ENCODE data around the gene ROCK1.

The ROCK1 gene

DNA sequence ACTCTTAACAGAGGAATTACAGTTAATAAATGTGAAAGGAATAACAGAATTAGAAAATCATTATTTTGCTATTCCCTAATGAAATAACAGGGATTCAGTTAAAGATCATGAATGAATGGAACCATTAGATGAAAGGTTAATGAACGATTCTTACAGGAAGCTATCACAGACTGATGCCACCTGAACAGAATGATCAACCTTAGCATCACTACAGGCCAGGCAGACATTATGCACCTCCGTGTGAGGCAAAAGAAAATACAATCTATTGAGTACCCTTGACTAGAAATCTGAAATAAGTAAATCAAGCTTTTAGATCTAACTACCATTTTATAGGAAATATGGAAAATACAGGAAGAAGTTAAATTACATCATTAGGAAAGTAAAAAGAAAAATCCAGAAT lies 10.4 kb downstream of the ROCK1 start:
- DNase-seq, result no peak

DNA sequence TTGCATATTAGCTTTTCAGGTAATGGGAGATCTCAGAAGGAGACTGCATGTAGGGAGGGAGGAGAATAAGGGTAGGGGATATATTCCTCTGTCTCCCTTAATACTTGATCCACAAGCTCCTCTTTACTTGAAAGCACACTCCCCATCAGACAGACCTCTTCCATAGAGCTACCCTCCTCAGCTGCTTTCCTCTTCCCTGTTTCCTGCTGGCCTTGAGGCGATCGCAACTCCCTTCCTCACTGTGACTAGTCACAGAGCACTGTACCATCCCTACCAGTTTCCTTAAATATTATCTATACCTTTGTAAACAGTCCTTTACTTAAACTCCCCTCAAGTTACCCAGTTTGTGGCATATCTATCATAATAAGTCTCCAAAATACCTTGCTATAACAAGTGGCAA lies 10.9 kb downstream of the ROCK1 start:
- DNase-seq, result no peak

DNA sequence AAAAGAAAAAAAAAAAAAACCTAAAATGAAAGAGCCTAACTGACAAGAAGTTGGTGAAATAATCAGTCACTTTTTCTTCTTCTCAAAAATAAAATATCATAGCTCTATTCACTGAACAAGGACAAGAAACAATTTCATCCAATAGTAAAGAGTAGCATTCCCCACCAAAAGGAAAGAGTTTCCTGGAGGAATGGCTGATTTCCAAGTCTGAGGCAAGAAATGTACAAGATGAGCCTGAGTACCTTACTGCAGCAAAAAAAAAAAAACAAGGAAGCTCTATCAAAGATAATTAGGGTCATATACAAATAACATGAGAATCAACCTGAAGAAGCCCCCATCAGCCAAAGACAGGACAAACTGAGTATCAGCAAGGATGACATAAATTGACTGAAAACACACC lies 11.5 kb downstream of the ROCK1 start:
- no peak for DNase-seq

DNA sequence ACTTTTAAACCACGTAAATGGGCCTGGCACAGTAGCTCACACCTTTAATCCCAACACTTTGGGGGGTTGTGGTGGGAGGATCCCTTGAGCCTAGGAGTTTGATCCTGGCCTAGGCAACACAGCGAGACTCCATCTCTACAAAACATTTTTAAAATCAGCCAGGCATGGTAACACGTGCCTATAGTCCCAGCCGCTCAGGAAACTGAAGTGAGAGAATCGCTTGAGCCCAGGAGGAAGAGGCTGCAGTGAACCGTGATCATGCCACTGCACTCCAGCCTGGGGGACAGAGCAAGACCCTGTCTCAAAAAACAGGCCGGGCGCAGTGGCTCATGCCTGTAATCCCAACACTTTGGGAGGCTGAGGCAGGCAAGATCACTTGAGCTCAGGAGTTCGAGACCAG lies 12.2 kb downstream of the ROCK1 start:
- no peak for DNase-seq

DNA sequence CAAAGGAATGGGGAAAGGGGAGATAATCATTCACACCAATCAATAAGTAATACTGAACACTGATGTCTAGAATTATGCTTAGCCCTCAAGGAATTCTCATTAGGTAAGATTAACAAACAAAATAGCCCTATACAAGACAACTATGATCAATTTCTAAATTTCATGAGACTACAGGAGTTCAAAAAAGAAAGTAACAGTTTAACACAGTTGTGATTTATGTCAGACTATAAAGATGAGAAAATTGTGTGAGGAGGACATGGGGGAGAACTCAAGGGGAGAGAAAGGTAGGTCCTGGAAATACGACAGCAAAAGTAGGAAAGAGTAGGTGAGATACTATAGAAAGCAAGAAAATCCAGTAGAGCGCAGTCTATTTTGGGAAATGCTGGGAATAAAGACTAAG lies 14.9 kb downstream of the ROCK1 start:
- DNase-seq, result no peak

DNA sequence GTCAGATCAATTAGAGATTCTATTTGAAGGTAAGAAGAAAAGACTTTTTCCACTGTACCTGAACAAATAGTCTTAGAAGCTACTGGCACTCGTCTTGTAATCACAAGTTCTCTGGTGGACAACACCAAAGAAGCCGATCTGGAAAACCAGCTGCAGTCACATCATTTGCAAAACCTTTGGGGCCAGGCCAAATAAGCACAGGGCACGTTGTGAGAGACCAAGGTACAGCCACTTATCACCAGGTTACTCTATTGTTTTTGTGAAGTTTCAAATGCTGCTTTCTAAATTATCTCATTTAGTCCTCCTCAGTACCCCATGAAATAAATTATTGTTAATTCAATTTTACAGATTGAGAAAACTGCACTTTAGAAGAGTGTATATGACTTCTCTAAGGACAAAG lies 18.5 kb downstream of the ROCK1 start:
- no peak for DNase-seq

DNA sequence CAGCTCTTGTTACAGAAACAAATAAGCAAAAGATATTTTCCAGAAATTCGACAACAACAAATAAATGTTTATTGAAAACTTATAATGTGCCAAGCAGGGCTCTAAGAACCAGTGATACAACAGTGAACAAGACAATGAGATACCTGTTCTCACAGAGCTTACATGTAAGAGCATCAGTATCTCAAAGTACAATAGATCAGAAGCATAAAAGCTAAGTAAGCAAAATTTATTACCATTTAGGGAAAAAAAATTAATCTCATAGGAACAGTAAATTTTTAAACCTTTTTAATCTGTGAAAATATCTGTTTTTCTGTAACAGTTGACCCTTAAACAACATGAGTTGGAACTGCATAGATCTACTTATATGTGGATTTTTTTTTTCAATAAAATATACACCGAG lies 20.9 kb downstream of the ROCK1 start:
- DNase-seq, result no peak

DNA sequence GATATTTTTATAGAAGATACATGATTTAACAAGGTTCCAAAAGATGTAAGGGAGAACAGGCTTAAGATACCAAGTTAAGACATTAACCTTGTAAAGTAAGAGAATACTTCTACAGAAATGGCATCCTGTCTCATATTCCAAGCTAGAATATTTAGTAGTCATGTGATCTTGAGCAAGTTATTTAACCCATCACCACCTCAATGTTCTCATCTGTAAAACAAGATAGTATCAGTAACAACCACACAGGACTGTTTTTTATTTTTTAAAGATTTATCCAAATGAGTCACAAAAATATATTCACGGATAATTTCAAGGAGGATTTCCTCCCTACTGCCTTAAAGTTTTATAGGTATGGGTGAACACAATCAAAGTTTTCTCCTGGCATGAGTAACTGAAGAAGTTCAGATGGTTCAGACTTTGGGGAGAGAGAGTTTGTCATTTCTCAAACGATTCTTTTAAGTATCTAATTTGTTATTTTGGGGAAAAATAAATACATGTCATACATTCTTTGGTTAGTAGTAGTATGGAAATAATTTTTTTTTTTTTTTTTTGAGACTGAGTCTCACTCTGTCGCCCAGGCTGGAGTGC lies 25.9 kb downstream of the ROCK1 start:
- no peak for DNase-seq

DNA sequence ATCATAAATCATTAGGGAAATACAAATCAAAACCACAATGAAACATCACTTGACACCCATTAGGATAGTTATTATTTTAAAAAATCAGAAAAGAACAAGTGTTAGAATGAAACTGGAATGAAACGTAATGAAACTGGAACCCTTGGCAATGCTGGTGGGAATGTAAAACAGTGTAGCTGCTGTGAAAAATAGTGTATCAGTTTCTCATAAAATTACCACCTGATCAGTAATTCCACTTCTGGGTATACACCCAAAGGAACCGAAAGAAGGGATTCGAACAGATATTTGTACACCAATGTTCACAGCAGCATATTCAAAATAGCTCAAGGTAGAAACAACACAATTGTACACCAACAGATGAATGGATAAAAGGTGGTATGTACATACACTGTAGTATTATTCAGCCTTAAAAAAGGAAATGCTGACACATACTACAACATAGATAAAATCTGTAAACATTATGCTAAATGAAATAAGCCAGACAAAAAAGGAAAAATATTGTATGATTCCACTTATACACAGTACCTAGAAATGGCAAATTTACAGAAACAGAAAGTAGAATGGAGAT lies 27.0 kb downstream of the ROCK1 start:
- DNase-seq, result no peak

DNA sequence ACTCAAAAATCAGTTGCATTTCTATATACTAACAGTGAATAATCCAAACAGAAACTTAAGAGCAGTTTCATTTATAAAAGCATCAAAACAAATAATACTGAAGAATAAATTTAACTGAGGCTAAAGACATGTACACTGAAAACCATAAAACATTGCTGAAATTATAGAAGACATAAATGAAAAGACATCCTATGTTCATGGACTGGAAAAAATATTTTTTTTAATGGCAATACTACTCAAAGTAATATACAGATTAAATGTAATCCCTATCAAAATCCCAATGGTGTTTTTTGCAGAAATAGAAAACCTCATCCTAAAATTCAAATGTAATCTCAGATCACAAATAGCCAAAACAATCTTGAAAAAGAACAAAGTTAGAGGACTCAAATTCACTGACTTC lies 28.6 kb downstream of the ROCK1 start:
- DNase-seq, result no peak

DNA sequence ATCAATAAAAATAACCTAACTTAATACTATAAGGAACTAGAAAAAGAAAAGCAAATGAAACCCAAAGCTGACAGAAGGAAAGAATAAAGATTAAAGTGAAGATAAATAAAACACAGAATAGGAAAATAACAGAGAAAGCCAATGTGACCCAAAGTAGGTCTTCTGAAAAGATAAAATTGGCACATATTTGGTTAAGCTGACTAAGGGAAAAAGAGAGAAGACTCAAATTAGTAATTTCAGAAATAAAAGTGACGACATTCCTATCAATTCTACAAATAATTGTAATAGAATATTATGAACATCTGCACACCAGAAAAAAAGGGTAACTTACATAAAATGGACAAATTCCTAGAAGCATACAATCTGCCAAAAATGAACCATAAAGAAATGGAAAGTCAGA lies 30.2 kb downstream of the ROCK1 start:
- no peak for DNase-seq

DNA sequence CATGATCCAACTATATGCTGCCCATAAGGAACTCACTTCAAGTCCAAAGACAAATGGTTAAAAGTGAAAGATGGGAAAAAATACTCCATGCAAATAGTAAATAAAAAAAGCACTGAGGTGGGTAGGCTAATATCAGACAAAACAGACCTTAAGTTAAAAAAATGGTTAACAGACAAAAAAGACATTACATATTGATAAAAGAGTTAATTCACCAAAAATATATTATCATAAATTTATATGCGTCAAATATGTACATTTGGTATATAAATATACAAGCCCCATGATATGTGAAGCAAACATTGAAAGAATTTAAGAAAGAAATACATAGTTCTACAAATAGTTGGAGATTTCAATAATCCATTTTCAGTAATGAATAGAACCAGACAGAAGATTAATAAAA lies 31.0 kb downstream of the ROCK1 start:
- no peak for DNase-seq

DNA sequence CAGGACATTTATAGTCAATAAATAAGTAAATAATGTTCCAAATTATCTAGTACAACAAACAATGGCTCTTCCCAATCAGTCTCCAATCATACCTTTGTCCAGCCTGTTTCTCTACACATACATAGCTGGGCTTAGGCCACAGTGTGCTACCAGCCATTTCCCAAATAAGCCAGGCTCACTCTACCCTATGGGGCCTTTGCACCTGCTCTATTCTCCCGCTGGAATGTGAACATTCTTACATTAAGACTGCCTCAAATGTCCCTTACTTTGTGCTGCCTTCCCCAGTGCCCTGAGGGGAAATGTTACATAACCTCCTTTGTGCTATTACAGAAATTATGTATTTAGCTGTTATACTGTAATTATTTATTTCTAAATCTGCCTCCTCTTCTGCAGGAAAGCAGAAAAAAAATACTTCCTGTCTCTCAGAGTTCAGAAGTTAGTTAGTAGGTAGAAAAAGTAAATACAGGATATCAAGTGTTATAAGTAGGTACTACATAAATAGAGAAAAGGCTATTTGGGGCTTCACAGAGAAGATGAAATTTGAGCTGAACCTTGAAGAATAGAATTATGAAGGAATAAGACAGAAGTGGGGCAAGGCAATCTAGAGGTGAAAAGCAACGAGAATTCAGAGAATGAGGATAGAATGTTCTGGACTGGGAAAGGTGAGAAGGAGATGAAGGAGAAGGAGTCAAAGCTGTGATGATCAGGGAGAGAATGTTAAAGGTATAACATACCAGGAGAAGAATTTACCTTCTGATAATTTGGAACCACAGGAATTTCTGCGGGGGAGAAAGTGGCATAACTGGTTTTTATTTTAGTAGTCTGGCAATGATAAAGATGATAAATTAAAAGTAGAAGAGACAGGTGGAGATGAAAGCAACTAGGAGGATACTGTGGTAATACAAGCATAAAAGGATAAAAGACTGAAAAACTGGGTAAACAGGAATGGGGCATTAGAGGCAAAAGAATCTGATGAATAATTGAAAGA lies 37.0 kb downstream of the ROCK1 start:
- no peak for DNase-seq

DNA sequence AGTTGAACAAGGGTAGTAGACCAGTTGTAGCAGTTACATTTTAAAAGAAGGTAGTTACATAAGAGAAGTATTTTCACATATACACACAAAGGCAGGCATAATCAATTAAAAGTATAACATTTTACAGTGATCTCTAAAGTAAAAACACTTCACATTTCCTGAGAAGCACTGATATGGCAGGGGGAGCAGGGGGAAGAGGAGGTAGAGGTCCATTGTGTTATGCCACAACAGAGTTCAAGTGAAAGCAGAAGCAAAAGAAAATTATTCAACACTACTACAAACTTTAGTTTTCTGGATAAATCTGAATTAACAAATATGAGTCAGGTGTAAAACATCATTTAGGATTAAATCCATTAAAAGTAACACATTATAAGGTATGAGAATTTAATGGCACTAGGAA lies 38.4 kb downstream of the ROCK1 start:
- DNase-seq, result no peak

DNA sequence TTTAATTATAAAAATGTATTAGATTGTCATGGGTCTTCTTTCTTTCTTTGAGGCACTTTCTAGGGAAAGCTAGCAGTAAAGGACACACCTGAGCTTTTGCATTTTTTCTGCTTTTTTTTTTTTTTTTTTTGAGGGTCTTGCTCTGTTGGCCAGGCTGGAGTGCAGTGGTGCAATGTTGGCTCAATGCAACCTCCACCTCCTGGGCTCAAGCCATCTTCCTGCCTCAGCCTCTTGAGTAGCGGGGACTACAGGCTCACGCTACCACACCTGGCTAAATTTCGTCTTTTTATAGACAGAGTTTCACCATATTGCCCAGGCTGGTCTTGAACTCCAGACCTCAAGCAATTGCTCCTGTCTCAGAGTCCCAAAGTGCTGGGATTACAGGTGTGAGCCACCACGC lies 40.5 kb downstream of the ROCK1 start:
- DNase-seq, result no peak

DNA sequence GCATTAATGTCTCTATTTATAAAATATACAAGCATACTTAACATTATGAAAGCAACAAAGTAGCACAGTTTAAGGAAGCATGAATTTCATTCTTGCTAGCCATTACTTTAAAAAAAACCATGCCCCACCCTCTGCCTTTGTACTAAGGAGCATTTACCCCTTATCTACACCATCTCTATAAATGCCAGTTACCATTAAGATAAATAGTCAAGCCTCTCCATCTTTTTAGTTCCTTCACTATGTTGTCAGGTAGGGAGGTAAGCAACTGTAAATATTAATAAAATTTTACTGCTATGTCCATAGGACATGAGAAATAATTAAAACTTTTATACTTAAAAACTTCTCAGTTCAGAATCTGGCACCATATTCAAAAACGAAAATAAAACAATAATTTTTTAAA lies 42.1 kb downstream of the ROCK1 start:
- DNase-seq, result no peak

DNA sequence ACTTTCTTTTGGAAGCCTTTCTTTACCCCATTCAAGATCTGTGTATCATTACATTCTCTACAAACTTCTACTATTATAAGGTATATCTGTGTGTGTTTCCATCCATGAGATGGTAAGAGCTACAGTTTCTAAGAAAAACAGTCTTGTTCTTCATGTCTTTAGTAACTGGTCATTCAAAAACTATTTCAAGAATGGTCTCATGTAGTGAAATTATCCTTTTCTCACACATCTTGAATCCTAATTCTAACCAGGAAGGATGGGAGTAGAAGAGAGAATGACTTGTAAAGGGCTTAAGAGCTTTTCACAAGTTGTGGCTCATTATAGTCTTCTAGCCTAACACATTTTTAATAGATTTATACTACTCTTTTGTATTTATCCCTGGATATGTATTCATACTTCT lies 47.3 kb downstream of the ROCK1 start:
- no peak for DNase-seq

DNA sequence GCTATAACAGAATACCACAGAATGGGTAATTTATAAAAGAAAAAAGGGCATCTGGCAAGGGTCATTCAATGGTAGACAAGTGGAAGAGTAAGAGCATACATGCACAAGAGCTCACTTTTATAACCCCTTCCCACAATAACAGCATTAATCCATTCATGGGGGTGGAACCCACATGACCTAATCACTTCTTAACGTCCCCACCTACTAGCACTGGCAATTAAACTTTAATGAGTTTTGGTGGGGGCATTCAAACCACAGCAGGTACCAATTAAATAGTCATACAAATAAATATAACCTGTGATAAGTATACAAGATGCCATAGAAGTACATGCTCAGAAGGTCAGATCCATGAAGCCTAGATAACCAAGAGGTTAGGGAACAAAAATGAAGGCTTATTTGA lies 48.6 kb downstream of the ROCK1 start:
- no peak for DNase-seq

DNA sequence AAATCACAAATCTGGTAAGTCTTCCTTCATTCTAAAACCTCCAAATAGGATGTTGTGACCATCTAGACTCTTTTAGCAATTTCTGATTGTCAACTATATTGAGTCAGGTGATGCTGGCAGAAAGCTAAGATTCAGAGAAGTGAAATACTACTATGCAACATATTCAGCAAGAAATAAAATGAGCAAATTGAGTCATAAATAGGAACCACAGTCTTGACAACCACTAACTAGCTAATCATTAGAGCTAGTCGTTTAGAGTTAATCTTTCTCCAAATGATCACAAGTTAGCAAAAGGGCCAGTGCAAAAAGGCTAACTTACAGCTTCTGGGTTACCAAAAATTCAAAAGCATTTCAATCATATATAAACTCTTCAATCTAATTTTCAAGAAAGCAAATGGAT lies 54.5 kb downstream of the ROCK1 start:
- no peak for DNase-seq

DNA sequence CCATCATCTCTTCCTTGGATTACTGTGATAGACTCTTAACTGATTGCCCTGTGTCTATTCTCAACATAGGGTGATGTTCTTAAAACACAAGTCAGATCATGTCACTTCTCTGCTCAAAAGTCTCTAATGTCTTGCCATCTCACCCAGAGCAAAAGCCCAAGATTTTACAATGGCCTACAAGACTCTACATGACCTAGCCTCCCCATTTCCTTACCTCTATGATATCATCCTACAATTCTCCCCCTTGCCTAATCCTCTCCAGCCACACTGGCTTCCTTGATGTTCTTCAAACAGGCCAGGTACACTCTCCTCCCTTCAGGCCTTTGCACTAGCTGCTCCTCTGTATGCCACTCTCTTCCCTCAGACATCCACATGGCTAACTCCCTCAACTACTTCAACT lies 55.1 kb downstream of the ROCK1 start:
- no peak for DNase-seq

DNA sequence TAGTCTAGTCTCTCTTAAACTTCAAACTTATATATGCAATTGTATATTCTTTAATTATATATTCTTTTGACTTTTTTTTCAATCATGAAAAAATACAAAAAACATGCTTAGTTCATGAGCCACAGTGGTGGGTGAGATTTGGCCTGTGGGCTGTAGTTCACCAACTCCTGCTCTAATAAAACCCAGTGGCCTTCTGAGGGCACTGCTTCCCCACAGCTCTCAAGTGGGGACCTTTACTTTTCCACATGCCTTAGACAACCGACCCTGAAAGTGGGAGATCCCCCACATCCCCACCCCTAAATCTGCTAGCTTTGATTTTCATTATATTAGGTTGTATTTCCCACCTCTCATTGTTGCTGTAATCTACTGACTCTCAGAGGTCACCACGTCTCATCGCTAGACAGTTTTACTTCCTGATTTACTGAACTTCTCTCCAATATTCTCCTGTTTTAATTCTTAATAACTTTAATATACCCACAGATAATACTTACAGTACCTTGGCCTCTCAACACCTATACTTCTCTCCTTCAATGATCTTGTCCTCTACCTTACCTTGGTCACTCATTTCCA lies 57.3 kb downstream of the ROCK1 start:
- DNase-seq, result no peak

DNA sequence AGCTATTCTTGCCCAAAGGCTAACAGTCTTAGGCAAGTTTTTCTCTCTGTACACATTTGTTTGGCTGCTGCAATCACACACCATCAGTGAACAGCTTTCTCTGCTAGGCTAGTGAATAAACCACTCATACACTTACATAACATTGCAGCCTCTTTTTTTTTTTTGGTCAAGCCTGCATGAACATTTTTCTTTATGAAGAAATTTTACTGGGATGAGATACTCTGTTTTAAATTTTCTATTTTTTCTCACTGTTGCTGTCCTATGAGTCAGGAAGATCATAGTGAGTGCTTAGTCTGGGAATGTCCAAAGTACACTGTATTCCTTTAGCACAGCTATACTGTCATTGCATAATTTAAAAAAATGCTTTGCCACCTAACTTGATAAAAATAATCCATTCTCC lies 58.5 kb downstream of the ROCK1 start:
- no peak for DNase-seq

DNA sequence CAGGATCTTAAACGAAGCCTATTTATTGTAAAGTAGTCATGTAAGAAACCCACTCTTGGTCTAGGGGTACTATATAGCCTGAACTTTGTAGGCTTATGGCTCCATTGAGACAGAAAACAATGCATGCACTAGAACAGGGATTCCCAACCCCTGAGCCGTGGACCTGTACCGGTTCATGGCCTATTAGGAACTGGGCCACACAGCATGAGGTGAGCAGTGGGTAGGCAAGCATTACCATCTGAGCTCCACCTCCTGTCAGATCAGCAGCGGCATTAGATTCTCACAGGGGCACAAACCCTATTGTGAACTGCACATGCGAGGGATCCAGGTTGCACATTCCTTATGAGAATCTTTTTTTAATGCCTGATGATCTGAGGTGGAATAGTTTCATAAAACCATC lies 59.2 kb downstream of the ROCK1 start:
- DNase-seq, result no peak

DNA sequence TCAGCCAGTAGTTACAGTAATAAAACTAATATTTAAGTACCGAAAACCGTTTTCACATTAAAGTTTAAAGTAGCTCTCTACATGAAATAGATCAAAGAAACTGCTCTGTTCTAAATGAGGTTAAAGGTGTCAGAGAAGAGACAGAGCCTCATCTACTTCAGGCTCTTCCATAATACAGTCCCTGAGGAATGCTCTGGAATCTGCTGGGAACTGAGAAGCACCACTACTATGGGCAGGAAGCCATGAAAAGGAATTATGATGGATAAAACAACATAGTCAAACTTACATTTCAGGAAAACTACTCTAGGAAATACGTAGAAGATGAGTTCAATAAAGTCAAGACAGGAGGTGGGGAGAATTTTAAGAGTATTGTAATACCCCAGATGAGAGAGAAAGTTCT lies 60.0 kb downstream of the ROCK1 start:
- DNase-seq, result no peak

Data from stimulated activated CD4-positive, alpha-beta T cell treated with anti-CD3 and anti-CD28 coated beads, Interleukin-12 subunit alpha, Interleukin-12 subunit beta, amount 100 ng/mL, for 4 hours (primary cell).